NT2/D1 (cell line): Measurements from ENCODE around the gene STPG4.

Experiments
- SUZ12 ChIP-seq: IDR thresholded peaks from 2 replicates; pipeline ENCODE4 v1.6.1; 2011; ENCODE audit not compliant: insufficient read length, insufficient read depth; ENCODE audit errors: extremely low read depth
- YY1 ChIP-seq: IDR thresholded peaks from 2 replicates; pipeline ENCODE4 v1.6.1; 2011; ENCODE audit not compliant: insufficient read length, insufficient read depth
- ZNF274 ChIP-seq: IDR thresholded peaks from 2 replicates; pipeline ENCODE4 v1.6.1; 2011; ENCODE audit warnings: mild to moderate bottlenecking, low read depth, low read length

DNA sequence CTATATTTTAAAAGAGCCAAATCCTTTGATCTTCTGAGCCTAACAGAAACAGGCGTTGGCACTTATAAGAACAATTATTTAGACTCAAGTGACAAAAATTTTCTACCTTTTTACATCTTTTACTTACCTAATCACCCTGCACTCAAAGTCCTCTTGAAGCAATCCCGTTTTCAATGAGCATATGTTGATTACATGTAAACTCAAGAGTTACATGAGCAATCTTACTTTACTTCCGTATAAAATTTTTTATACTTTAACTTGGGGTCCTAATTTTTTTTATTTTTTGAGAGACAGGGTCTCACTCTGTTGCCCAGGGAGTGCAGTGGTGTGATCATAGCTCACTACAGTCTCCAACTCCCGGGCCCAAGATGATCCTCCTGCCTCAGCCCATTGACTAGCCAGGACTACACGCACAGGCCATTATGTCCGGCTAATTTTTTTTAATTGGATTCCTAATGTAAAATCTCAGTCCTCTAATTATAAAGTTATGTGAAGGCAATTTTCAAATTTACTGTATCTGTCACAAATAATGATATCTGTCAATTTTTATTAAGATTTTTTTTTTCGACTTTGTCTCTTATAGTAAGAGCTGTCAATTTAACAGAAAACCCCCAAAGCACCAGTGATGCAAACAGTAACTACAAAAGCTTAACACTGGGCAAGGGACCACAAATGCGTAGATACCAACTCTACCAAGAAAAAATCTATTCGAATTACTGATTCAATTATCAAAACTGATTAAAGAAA, 19.1 kb upstream of the STPG4 start:
- TF ChIP-seq ZNF274 (no peak), YY1 (no peak), SUZ12 (no peak)
